ENCODE data around the gene ZFYVE9.

Gene ZFYVE9

DNA sequence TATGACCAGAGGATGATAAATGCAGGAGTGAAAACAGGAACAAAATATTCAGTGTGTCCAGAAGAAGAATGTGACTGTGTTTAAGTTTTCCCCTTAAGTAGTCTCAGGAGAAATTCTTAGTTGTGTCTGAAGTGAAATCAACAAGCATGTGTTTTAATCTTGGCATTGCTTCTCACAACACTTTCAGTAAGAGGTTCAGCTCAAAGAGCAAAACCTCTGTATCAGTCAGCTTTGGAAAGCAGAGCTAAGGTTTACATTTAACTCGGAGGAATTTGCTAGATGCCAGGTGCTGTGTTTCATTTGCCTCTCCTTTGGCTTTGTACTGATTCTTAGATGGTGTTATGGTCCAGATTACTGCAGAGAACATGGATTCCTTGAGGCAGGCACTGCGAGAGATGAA is 195.6 kb downstream of the ZFYVE9 start:
- DNase-seq (ENCODE audit: low spot score), result no peak

DNA sequence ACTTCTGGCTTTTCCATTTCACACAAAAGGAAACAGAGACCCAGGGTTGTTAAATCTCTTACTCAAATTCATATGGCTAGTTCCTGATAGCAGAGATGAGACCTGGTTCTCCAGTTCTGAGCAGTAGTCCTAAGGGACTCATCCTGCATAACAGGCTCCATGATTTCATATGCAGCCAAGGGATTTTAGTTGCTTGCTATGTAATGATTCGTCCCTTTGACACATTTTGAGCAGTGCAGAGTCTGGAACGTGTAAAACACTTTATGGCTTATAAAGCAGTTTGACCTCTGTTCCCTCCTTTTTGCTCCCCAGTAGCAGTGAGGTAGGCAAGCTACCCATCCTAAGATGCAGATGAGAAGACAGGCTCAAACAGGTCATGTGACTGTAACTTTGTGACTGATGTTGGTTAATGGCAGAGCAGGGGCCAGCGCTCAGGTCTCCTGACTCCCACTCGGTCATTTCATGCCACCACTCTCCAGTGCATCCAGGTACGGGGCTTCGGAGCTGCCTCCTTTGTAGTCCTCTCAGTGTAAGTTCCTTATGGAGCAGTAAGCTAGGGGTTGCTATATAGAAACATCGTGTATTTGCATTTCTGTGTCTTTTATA is 199.9 kb downstream of the ZFYVE9 start:
- DNase-seq (ENCODE audit: low spot score), result no peak

- DNase-seq (ENCODE audit: low spot score), result no peak
These were observed 202.1 kb downstream of the ZFYVE9 start for GRCh38 chr1:52343979-52344378.

DNA sequence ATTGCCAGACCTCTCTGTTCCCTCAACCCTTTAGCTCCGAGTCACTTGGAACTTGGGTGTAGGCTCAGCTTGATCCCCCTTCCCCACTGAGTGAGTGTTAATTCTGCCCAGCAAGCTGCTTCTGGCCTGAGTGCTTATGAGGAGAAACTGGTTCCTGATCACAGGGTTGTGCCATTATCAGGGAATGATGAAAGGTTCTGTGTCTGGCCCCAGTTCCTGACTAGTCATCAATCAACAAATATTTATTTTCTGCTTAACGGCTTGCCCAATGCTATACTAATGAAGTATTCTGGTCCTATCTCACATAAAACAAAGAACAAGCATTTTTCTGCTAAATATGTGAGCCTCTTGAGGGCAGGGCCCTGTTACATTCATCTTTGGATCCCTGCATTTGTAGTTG is 203.4 kb downstream of the ZFYVE9 start:
- no peak for DNase-seq (ENCODE audit: low spot score)

DNA sequence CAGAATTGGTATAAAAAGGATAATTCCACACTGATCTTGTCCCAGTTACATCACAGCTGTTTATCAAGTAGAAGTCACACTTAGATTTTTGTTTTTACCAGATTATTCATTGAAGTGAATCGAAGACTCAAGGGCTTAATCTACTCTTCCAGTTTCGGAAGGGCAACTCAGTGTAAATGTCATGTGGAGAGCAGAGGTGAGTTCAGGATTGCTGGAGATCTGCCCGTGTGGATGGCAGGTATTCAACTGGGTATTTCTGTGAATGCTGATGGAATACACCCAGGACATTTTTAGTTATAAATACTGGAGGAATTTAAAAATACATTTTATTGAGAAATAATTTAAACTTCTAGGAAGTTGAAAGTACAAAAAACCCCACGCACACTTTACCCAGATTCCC is 204.8 kb downstream of the ZFYVE9 start:
- DNase-seq (ENCODE audit: low spot score), result no peak

GRCh38 chr1:52348704-52349300 is 206.9 kb downstream of the ZFYVE9 start:
- DNase-seq (ENCODE audit: low spot score), result peak; percentile 63

DNA sequence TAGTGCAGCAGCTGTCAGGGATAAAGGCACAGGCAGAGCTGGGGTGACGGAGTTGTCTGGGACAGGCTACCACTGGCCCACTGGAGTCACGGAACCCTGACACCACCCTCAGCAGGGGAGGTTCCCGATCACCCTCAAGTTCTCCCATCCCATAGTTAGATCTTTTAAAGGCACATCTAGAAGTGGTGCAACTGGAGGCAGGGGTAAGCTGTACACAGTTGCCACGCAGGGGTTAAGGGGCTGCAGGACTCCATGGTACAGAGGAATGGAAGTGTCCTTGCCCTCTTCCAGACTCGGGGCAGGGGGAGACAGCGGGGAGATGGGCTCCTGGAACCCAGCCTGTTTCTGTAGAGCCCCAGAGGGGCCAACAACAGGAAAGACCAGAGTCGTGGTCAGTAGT is 210.8 kb downstream of the ZFYVE9 start:
- no peak for DNase-seq (ENCODE audit: low spot score)

DNA sequence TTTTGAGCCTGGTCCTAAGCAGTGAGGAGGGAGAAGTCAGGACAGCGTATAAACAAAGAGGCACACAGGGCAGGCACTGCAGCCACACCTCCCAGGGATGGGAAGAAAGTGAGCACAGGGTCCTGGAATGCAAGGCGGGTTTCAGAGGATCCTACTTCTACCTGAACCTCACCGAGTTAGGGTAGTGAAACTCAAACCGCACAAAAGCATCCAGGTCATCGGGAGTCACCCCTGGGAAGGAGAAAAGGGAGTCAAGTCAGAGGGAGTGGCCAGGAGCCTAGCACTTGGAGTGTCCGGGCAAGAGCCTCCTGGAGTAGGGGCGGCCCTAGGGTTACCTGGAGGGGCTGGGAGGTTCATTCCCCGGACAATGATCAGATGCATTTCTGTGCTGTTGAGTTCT is 213.5 kb downstream of the ZFYVE9 start:
- no peak for DNase-seq (ENCODE audit: low spot score)

DNA sequence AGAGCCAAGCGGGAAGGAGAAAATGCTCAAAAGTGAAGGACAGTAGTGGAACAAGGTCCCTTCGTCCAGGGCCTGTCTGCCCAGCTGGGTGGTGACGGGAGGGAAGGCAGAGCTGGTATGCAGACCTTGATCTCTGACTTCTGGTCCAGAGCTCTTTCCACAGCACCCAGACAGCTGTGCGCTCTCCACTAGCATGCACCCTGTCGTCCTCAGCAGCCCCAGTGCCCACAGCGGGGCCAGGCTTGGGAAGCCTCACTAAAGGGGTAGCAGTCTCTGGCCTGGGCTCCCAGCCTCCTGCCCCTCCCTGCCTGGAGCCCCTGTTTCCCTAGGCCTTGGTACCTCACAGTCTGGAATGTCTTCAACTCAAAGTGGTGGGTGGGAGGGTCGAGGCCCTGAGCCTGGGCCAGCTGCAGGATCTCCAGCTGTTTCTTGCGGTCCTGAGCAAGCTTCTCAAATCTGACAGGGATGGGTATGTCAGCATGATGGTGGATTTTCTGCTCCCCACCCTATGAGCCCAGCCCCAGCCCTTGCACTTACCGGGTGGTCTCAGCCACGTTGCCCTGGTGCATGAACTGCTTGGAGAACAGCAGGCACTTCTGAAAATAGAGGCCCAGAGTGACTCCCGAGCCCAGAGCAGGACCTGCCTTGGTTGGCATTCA is 214.1 kb downstream of the ZFYVE9 start:
- DNase-seq (ENCODE audit: low spot score), result no peak

GRCh38 chr1:52356818-52357355 is 215.0 kb downstream of the ZFYVE9 start:
- no peak for DNase-seq (ENCODE audit: low spot score)

- DNase-seq (ENCODE audit: low spot score), result no peak
These were observed 215.5 kb downstream of the ZFYVE9 start for GRCh38 chr1:52357397-52357796.

- no peak for DNase-seq (ENCODE audit: low spot score)
These were observed 217.1 kb downstream of the ZFYVE9 start for GRCh38 chr1:52358851-52359497.

GRCh38 chr1:52359676-52360594 is 218.0 kb downstream of the ZFYVE9 start:
- peak; percentile 36 for DNase-seq (ENCODE audit: low spot score)

GRCh38 chr1:52360595-52360968 is 218.7 kb downstream of the ZFYVE9 start:
- DNase-seq (ENCODE audit: low spot score), result no peak

- DNase-seq (ENCODE audit: low spot score), result no peak
These were observed 222.4 kb downstream of the ZFYVE9 start for GRCh38 chr1:52364235-52364839.

GRCh38 chr1:52365071-52365745 is 223.3 kb downstream of the ZFYVE9 start:
- DNase-seq (ENCODE audit: low spot score), result peak; percentile 39

- DNase-seq (ENCODE audit: low spot score), result peak; percentile 99
These were observed 224.0 kb downstream of the ZFYVE9 start, which contains the start of gene CC2D1B for GRCh38 chr1:52365746-52366516. TSS of gene CC2D1B (minus strand) at chr1:52366205. CDS start at chr1:52364620, 1,585 bp downstream.

GRCh38 chr1:52366517-52366827 is 224.6 kb downstream of the ZFYVE9 start:
- DNase-seq (ENCODE audit: low spot score), result no peak

DNA sequence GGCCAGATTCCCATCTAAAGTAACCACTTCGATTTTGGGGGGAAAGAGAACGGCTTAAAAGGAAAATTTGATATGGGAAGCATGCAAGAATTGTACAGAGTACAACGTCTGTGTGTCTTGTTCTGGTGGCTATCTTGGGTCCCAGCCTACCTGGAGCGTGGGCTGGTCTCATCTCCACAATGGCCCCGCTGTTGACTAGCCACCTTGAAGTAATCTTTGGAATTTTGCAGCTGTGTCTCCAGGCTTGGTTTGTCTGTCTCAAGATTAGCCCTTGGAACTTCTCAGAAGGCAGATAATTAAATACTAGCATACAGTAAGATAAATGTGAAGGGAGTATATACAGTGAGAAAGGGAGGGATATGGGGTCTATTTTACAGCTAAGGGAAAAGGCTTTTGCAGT is 225.4 kb downstream of the ZFYVE9 start:
- no peak for DNase-seq (ENCODE audit: low spot score)
